ENCODE results near the gene UBE4A.

The UBE4A gene

GRCh38 chr11:118373871-118374270 is 14.5 kb downstream of the UBE4A start:
- DNase-seq (ENCODE audit: low read depth): no peak
- no peak for TF ChIP-seq CTCF (IDR thresholded peaks at IDR 0.05; ENCODE audit: low read depth, low read length)
- no peak for TF ChIP-seq POLR2A (IDR thresholded peaks at IDR 0.05; ENCODE audit: extremely low read depth, insufficient read length)
- TF ChIP-seq, protein P1, sequence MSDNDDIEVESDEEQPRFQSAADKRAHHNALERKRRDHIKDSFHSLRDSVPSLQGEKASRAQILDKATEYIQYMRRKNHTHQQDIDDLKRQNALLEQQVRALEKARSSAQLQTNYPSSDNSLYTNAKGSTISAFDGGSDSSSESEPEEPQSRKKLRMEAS (IDR thresholded peaks at IDR 0.05; ENCODE audit: low read depth, low read length): no peak
- no peak overlapping the region for H3K4me3 ChIP-seq (ENCODE audit: low read depth, low read length)

GRCh38 chr11:118374729-118375128 is 15.3 kb downstream of the UBE4A start:
- DNase-seq (ENCODE audit: low read depth): no peak
- no peak overlapping the region for H3K4me3 ChIP-seq (ENCODE audit: low read depth, low read length)
- TF ChIP-seq, protein P1 (IDR thresholded peaks at IDR 0.05; ENCODE audit: low read depth, low read length): no peak
- TF ChIP-seq POLR2A (IDR thresholded peaks at IDR 0.05; ENCODE audit: extremely low read depth, insufficient read length) (no peak), CTCF (IDR thresholded peaks at IDR 0.05; ENCODE audit: low read depth, low read length) (no peak), MYC (IDR thresholded peaks at IDR 0.05; ENCODE audit: low read depth, low read length) (no peak)

- H3K4me3 ChIP-seq (ENCODE audit: low read depth, low read length): no peak overlapping the region
- no peak for DNase-seq (ENCODE audit: low read depth)
- TF ChIP-seq, protein P1 (IDR thresholded peaks at IDR 0.05; ENCODE audit: low read depth, low read length): no peak
- TF ChIP-seq MYC (IDR thresholded peaks at IDR 0.05; ENCODE audit: low read depth, low read length) (no peak), CTCF (IDR thresholded peaks at IDR 0.05; ENCODE audit: low read depth, low read length) (no peak)
Measured at GRCh38 chr11:118375978-118376377, 16.6 kb downstream of the UBE4A start.

GRCh38 chr11:118379497-118379896 is 20.1 kb downstream of the UBE4A start:
- no peak overlapping the region for H3K4me3 ChIP-seq (ENCODE audit: low read depth, low read length)
- no peak for DNase-seq (ENCODE audit: low read depth)
- TF ChIP-seq MYC (IDR thresholded peaks at IDR 0.05; ENCODE audit: low read depth, low read length): no peak
- TF ChIP-seq, protein P1 (IDR thresholded peaks at IDR 0.05; ENCODE audit: low read depth, low read length): no peak
- TF ChIP-seq CTCF (IDR thresholded peaks at IDR 0.05; ENCODE audit: low read depth, low read length): no peak
- TF ChIP-seq POLR2A (IDR thresholded peaks at IDR 0.05; ENCODE audit: extremely low read depth, insufficient read length): no peak

GRCh38 chr11:118380571-118380970 is 21.2 kb downstream of the UBE4A start:
- no peak for TF ChIP-seq MYC (IDR thresholded peaks at IDR 0.05; ENCODE audit: low read depth, low read length)
- TF ChIP-seq, protein P1 (IDR thresholded peaks at IDR 0.05; ENCODE audit: low read depth, low read length): no peak
- DNase-seq (ENCODE audit: low read depth): no peak
- H3K4me3 ChIP-seq (ENCODE audit: low read depth, low read length): no peak overlapping the region

DNA sequence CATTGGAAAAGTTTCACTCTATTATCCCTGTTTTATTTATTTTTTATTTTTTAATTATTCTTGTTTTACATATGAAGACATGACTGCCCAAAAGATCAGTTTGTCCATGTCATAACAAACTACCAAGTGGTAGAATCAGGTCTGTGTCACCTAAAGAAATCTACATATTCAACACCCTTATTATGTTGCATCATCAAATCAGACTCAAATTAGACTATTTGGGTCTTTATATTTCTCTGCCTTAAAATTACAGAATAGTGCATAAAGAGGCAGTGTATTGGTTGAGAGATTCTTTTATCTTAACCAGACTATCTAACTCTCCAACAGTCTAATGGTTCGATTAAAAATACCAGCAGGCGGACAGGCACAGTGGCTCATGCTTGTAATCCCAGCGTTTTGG is 23.6 kb downstream of the UBE4A start:
- no peak overlapping the region for H3K4me3 ChIP-seq (ENCODE audit: low read depth, low read length)
- TF ChIP-seq CTCF (IDR thresholded peaks at IDR 0.05; ENCODE audit: low read depth, low read length): no peak
- TF ChIP-seq MYC (IDR thresholded peaks at IDR 0.05; ENCODE audit: low read depth, low read length): no peak
- TF ChIP-seq, protein P1 (IDR thresholded peaks at IDR 0.05; ENCODE audit: low read depth, low read length): no peak
- no peak for TF ChIP-seq POLR2A (IDR thresholded peaks at IDR 0.05; ENCODE audit: extremely low read depth, insufficient read length)
- no peak for DNase-seq (ENCODE audit: low read depth)

Measured in NB4 (cell line).